GM18907 (cell line): ENCODE measurements around the gene SMOC2.

Experiments
- ATAC-seq: cut with Tn5 transposase; IDR thresholded peaks from one replicate; pipeline ENCODE4 v1.9.1; 2021; ENCODE audit warnings: mild to moderate bottlenecking, moderate library complexity; ENCODE audit not compliant: unreplicated experiment

SMOC2 gene

GRCh38 chr6:168441434-168442391, 729 bp downstream of the SMOC2 start:
- ATAC-seq, result no peak

GRCh38 chr6:168442646-168443045, 1.7 kb downstream of the SMOC2 start:
- no peak for ATAC-seq

- ATAC-seq, result no peak
Observed at GRCh38 chr6:168447282-168447681, 6.3 kb downstream of the SMOC2 start.

DNA sequence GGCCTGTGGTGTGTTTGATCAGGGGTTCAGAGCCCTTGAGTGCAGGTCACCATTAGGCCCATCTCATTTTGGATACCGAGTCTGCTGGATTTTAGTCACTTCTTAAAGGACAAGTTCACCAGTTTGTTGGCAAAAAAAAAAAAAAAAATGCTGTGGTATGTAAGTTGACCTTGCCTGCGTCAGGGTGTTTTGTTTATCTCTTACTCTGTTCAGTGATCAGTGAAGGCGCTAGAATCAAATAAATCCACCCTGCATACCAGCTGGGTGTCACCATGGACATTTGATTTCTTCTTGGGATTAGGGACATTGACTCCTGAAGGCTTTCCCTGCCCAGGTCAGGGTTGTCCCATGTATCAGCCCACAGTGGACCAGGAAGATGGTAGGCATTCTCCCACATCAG, 6.7 kb downstream of the SMOC2 start:
- no peak for ATAC-seq

DNA sequence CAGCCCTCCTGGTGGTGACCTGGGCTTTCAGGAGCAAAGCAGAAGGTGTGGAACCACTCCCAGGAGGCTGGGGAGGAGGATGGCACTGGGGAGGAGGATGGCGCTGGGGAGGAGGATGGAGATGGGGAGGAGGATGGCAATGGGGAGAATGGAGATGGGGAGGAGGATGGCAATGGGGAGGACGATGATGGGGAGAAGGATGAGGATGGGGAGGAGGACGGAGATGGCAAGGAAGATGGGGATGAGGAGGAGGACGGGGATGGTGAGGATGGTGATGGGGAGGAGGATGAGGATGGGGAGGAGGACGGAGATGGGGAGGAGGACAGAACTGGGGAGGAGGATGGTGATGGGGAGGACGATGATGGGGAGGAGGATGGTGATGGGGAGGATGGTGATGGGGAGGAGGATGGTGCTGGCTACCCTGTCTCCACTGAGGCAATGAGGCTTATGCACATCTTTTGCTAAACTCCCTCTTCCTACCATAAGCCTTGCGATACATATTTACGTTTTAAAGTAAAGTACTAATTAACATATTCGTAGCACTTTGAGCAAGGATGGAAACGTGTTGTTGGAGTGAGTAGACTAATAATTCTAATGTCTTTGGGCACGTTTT, 7.4 kb downstream of the SMOC2 start:
- ATAC-seq, result no peak

GRCh38 chr6:168450917-168451316, 9.9 kb downstream of the SMOC2 start:
- no peak for ATAC-seq

GRCh38 chr6:168451805-168452517, 11.0 kb downstream of the SMOC2 start:
- no peak for ATAC-seq

- ATAC-seq, result no peak
Observed at GRCh38 chr6:168452685-168453377, 11.8 kb downstream of the SMOC2 start.

- no peak for ATAC-seq
Observed at GRCh38 chr6:168455847-168456530, 15.0 kb downstream of the SMOC2 start.

DNA sequence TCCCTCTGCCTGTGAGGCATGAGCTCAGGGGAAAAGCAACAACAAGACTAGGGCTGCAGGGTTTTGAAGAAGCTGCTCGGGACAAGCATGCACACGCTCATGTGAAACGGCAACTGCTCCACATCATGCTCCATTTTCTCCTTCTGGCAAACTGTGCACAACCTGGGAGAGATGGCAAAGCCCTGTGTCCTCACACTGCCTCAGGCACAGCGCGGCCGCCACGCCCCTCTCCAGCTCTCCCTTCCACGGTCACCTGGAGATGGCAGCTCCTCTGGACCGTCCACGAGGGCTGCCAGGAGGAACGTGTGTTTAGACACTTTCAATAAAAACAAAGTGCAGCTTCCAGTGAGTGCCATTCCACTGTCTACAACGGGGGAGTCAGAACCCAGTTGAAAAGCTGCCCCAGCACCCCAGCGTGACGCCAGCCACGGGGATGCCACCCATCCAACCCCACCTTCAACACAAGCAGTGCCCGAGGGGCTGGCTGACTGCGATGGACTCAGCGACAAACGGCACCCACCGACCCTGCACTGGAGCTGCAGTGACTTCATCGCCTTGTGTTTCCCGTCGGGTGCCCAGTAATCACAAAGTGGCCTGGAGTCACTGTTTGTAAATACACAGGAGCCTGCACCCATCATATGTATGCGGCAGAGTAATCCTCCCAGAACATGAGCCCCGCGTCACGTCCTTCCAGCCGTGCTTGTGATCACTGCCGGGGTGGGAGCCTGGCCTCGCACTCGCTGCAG, 16.1 kb downstream of the SMOC2 start:
- ATAC-seq, result no peak

DNA sequence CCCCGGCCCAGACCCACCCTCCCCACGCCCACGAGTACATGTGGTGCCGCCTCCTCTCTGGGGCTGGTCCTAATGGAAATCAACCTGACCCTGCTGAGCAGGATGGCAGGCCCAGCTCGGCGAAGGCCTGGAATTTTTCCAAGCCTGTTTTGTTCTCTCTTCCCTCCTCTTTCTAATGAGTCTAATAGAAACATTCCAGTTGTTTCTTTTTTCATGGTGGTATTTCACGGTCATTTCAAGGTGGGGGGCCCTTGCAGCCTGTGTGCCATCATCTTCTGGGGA, 16.6 kb downstream of the SMOC2 start:
- ATAC-seq, result no peak

DNA sequence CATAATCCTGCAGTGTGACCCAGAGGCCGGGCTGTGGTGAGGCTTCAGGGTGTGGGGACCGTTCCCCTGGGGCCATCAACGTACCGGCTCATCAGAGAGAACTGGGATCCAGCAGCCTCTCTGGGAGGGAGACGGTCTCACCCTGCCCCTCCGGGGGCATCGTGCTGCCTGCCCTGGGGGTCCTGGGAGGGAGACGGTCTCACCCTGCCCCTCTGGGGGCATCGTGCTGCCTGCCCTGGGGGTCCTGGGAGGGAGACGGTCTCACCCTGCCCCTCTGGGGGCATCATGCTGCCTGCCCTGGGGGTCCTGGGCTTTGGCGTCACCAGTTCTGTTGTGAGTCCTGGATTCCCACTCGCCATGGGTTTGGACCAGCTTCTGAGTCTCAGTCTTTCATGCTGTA, 17.1 kb downstream of the SMOC2 start:
- no peak for ATAC-seq

DNA sequence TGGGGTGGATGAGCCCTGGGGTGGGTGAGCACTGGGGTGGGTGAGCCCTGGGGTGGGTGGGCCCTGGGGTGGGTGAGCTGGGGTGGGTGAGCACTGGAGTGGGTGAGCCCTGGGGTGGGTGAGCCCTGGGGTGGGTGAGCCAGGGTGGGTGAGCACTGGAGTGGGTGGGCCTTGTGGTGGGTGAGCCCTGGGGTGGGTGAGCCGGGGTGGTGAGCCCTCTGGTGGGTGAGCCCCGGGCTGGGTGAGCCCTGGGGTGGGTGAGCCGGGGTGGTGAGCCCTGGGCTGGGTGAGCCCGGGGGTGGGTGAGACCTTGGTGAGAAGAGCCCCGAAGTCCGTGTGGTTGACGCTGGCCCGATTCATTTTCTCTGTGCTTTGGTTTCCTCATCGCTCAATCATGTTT, 18.6 kb downstream of the SMOC2 start:
- ATAC-seq, result no peak

DNA sequence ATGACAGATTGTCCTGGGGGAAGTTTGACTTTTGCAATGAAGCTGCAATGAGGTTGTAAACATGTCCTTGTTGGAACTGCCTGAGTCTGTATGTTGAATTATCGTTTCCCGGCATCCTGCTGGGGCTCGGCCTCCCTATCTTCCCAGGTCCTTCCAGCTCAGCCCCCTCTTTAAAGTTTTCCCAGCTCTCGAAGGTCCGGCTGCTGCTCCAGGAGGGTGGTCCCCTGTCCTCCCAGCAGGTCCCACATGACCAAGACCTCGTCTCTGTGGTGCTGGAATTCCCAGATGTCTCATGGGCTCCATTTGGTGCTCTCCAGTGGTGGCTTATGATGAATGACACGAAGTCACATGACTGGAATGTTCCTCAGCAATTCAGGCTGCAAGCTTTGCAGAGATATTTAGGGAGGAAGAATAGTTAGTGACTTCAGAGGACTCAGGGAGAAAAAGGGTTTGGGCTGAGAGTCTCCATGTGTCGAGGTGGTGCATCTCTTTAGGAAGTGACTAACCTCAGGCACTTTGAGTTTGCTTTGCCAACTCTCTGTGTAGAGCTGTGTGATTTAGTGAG, 21.4 kb downstream of the SMOC2 start:
- ATAC-seq, result no peak

- no peak for ATAC-seq
Observed at GRCh38 chr6:168464546-168464945, 23.6 kb downstream of the SMOC2 start.

- ATAC-seq, result no peak
Observed at GRCh38 chr6:168468045-168468444, 27.1 kb downstream of the SMOC2 start.

- no peak for ATAC-seq
Observed at GRCh38 chr6:168469521-168469920, 28.5 kb downstream of the SMOC2 start.

GRCh38 chr6:168469926-168470325, 28.9 kb downstream of the SMOC2 start:
- no peak for ATAC-seq

GRCh38 chr6:168472363-168472762, 31.4 kb downstream of the SMOC2 start:
- ATAC-seq, result no peak

- no peak for ATAC-seq
Observed at GRCh38 chr6:168473197-168473596, 32.2 kb downstream of the SMOC2 start.
